ENCODE data around the gene EFCAB7. TPM values are rescaled to one million over a fixed set of nuclear protein-coding genes. Genes with fewer than 3 reads are reported as not detected.
"Not testable (repeated sequence)": the region's sequence is repeated elsewhere in the genome, so short reads cannot be mapped to it uniquely, and the experiment has no call there.

Gene EFCAB7
- total and polyA plus RNA-seq, 2 of the 4 experiments (the other 2 are of a cell fraction) = 2.3 TPM

- H3K4me1 ChIP-seq (ENCODE audit: control insufficient read depth, insufficient read depth, low read length); H3K14ac ChIP-seq (replicated peaks; ENCODE audit: low read depth, low read length); H3K36me3 ChIP-seq (ENCODE audit: control insufficient read depth, insufficient read depth, low read length); dilution Hi-C loops (cut with HindIII; ENCODE audit: low sequenced_read_pairs, unreplicated experiment); POLR2A ChIA-PET (ENCODE audit: unreplicated experiment); H4K91ac ChIP-seq (ENCODE audit: insufficient read depth, low read depth, low read length); H2BK5ac ChIP-seq (ENCODE audit: low read depth, low read length, poor library complexity, severe bottlenecking); H3K27me3 ChIP-seq (ENCODE audit: control insufficient read depth, insufficient read depth, low read length); H3K4me2 ChIP-seq (ENCODE audit: low read depth, low read length); H4K20me1 ChIP-seq (ENCODE audit: insufficient read depth, low read length); BruUV-seq (replicated peaks); H4K8ac ChIP-seq (ENCODE audit: low read depth in 2 of 2, low read length in 2 of 2); H2BK20ac ChIP-seq (ENCODE audit: low read depth, low read length); H3K27ac ChIP-seq (ENCODE audit: insufficient read depth, low read length); H3K23ac ChIP-seq (ENCODE audit: low read depth, low read length); H3K4ac ChIP-seq (ENCODE audit: low read depth, low read length); H3K56ac ChIP-seq (ENCODE audit: extremely low read depth, insufficient read depth, low read length); H2BK15ac ChIP-seq (ENCODE audit: low read depth, low read length); ATAC-seq (ENCODE audit: low read depth); H3K18ac ChIP-seq (ENCODE audit: low read depth, low read length); H3K9me1 ChIP-seq (ENCODE audit: insufficient read depth, low read length); H2AK5ac ChIP-seq (ENCODE audit: low read depth, low read length); intact Hi-C loops (cut with micrococcal nuclease); H4K5ac ChIP-seq (ENCODE audit: low read depth, low read length); H3K4me3 ChIP-seq (ENCODE audit: insufficient read depth, low read depth, low read length); H2AFZ ChIP-seq (replicated peaks; ENCODE audit: low read length, poor library complexity); H3K9ac ChIP-seq (ENCODE audit: low read depth, low read length); H2BK120ac ChIP-seq (ENCODE audit: low read depth, low read length); H2AK9ac ChIP-seq (replicated peaks; ENCODE audit: low read depth, low read length, poor library complexity); DNase-seq; in situ Hi-C loops (cut with MboI; ENCODE audit: low sequenced_read_pairs); H3K79me1 ChIP-seq (ENCODE audit: low read depth in 1 of 2, low read length in 2 of 2); H3K9me3 ChIP-seq (ENCODE audit: control insufficient read depth, insufficient read depth, low read length): not testable (repeated sequence)
- CTCF ChIA-PET = interaction anchor here (0.5 kb wide), 1 partner anchor 1859 kb away, joined by 7 read pairs; no protein-coding TSS in a partner anchor
- WGBS, 2 experiments (ENCODE audit: extremely low coverage in 2 of 2, insufficient read length in 1 of 2) = 100% methylated on average over 1 of the region's 8 CpGs; no CpG with 5 or more reads in 1 of the 2 experiments
These were observed 49.4 kb downstream of the EFCAB7 start for GRCh38 chr1:63572686-63573085.

- BruUV-seq (replicated peaks); in situ Hi-C loops (cut with MboI; ENCODE audit: low sequenced_read_pairs); H2BK20ac ChIP-seq (ENCODE audit: low read depth, low read length); H3K9ac ChIP-seq (ENCODE audit: low read depth, low read length); H2BK120ac ChIP-seq (ENCODE audit: low read depth, low read length); H3K27me3 ChIP-seq (ENCODE audit: control insufficient read depth, insufficient read depth, low read length); dilution Hi-C loops (cut with HindIII; ENCODE audit: low sequenced_read_pairs, unreplicated experiment); H4K5ac ChIP-seq (ENCODE audit: low read depth, low read length); H4K91ac ChIP-seq (ENCODE audit: insufficient read depth, low read depth, low read length); H2AFZ ChIP-seq (replicated peaks; ENCODE audit: low read length, poor library complexity); H3K23ac ChIP-seq (ENCODE audit: low read depth, low read length); H2AK9ac ChIP-seq (replicated peaks; ENCODE audit: low read depth, low read length, poor library complexity); H3K9me1 ChIP-seq (ENCODE audit: insufficient read depth, low read length); H3K18ac ChIP-seq (ENCODE audit: low read depth, low read length); intact Hi-C loops (cut with micrococcal nuclease); H3K36me3 ChIP-seq (ENCODE audit: control insufficient read depth, insufficient read depth, low read length); H3K4me2 ChIP-seq (ENCODE audit: low read depth, low read length); H3K4me1 ChIP-seq (ENCODE audit: control insufficient read depth, insufficient read depth, low read length); H3K9me3 ChIP-seq (ENCODE audit: control insufficient read depth, insufficient read depth, low read length); H3K4me3 ChIP-seq (ENCODE audit: insufficient read depth, low read depth, low read length); POLR2A ChIA-PET (ENCODE audit: unreplicated experiment); CTCF ChIA-PET; DNase-seq; ATAC-seq (ENCODE audit: low read depth); H3K4ac ChIP-seq (ENCODE audit: low read depth, low read length); H3K79me1 ChIP-seq (ENCODE audit: low read depth in 1 of 2, low read length in 2 of 2); H4K20me1 ChIP-seq (ENCODE audit: insufficient read depth, low read length); H3K14ac ChIP-seq (replicated peaks; ENCODE audit: low read depth, low read length); H3K56ac ChIP-seq (ENCODE audit: extremely low read depth, insufficient read depth, low read length); H4K8ac ChIP-seq (ENCODE audit: low read depth in 2 of 2, low read length in 2 of 2); H2AK5ac ChIP-seq (ENCODE audit: low read depth, low read length); H2BK5ac ChIP-seq (ENCODE audit: low read depth, low read length, poor library complexity, severe bottlenecking); H2BK15ac ChIP-seq (ENCODE audit: low read depth, low read length); H3K27ac ChIP-seq (ENCODE audit: insufficient read depth, low read length): not testable (repeated sequence)
- no CpG with 5 or more reads among the region's 2 CpGs for WGBS, 2 experiments (ENCODE audit: extremely low coverage in 2 of 2, insufficient read length in 1 of 2)
These were observed 51.0 kb downstream of the EFCAB7 start for GRCh38 chr1:63574203-63574796.

Data from IMR-90 (cell line).